Measurements from ENCODE around the gene RAI14.

- TF ChIP-seq, protein P1, sequence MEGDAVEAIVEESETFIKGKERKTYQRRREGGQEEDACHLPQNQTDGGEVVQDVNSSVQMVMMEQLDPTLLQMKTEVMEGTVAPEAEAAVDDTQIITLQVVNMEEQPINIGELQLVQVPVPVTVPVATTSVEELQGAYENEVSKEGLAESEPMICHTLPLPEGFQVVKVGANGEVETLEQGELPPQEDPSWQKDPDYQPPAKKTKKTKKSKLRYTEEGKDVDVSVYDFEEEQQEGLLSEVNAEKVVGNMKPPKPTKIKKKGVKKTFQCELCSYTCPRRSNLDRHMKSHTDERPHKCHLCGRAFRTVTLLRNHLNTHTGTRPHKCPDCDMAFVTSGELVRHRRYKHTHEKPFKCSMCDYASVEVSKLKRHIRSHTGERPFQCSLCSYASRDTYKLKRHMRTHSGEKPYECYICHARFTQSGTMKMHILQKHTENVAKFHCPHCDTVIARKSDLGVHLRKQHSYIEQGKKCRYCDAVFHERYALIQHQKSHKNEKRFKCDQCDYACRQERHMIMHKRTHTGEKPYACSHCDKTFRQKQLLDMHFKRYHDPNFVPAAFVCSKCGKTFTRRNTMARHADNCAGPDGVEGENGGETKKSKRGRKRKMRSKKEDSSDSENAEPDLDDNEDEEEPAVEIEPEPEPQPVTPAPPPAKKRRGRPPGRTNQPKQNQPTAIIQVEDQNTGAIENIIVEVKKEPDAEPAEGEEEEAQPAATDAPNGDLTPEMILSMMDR (IDR thresholded peaks at IDR 0.05) = no peak
- TF ChIP-seq POLR2A (IDR thresholded peaks at IDR 0.05) = no peak
Observed at GRCh38 chr5:34849253-34849652, 193.1 kb downstream of the RAI14 start.

Data from heart left ventricle (tissue), 13 donors.